Esophagus squamous epithelium (tissue), 5 donors: ENCODE measurements around the gene MAMDC4. TPM values are rescaled to one million over a fixed set of nuclear protein-coding genes. Genes with fewer than 3 reads are reported as not detected.
"Not testable (repeated sequence)": the region's sequence is repeated elsewhere in the genome, so short reads cannot be mapped to it uniquely, and the experiment has no call there.

Experiments used
- DNase-seq: peaks from one replicate; lab custom pipeline; 2025; lab: John Stamatoyannopoulos, UW
- H3K27ac ChIP-seq, 4 donors: fragments of 200-600 bp; sonication (generic); one replicate each; pipeline ENCODE4 v1.5.1; 2016 to 2019; ENCODE audit warnings: mild to moderate bottlenecking in 1 of 4
- H3K27me3 ChIP-seq, 4 donors: fragments of 200-600 bp; sonication (generic); 1 replicate in 3 of 4; 2 replicates in 1 of 4; pipeline versions ENCODE4 v1.5.1 to v1.6.0; 2017 to 2021; ENCODE audit warnings: antibody characterized with exemption in 1 of 4
- H3K36me3 ChIP-seq, 3 donors: fragments of 200-600 bp; sonication (generic); one replicate each; pipeline ENCODE4 v1.5.1; 2016 to 2019
- H3K4me1 ChIP-seq, 3 donors: fragments of 200-600 bp; sonication (generic); one replicate each; pipeline ENCODE4 v1.5.1; 2017 to 2019
- H3K4me3 ChIP-seq, 4 donors: fragments of 200-600 bp; sonication (generic); 1 replicate in 3 of 4; 2 replicates in 1 of 4; pipeline ENCODE4 v1.5.1; 2016 to 2019; ENCODE audit warnings: mild to moderate bottlenecking in 2 of 4, moderate library complexity in 1 of 4
- H3K9me3 ChIP-seq, 3 donors: fragments of 200-600 bp; sonication (generic); one replicate each; pipeline ENCODE4 v1.5.1; 2016 to 2019
- CTCF ChIP-seq, 6 experiments: fragments of 450-650 bp in 4 of 6; fragments of 200-600 bp in 2 of 6; sonication (generic) in 2 of 6; IDR thresholded peaks; one replicate each; pipeline ENCODE4 v1.5.1; 2016 to 2019; ENCODE audit warnings: antibody characterized with exemption in 6 of 6, mild to moderate bottlenecking in 4 of 6, moderate library complexity in 4 of 6
- POLR2A ChIP-seq, 4 donors: fragments of 450-650 bp; IDR thresholded peaks; one replicate each; pipeline ENCODE4 v1.6.1; 2017; ENCODE audit warnings: antibody characterized with exemption in 4 of 4, mild to moderate bottlenecking in 4 of 4, moderate library complexity in 3 of 4
- WGBS, 2 donors: methylation state at CpG; one replicate each; pipeline ENCODE4 v1.1.5; 2018; 5-methylcytosine and 5-hydroxymethylcytosine counted together
- intact Hi-C: fragments of 100-400 bp; cut with DNase I; formaldehyde crosslinking; loops from one replicate; pipeline ENCODE4 v1.15.0; 2022
- total RNA-seq, 4 donors: library from RNA; depleted of rRNA; stranded (reverse); fragments of >200 nt; gene quantifications; one replicate each; pipeline ENCODE4 v1.1.0, GENCODE V29; 2016
- donor health status: DM: yes; HTN: yes; CAD: no.

Gene MAMDC4
- total RNA-seq, 4 donors from 2014 or later = 1.8 to 2.9 (median 2.7) TPM

GRCh38 chr9:136837146-136837855, 14.8 kb upstream of the MAMDC4 start:
- peaks cover 12 to 22% (median 14%) of the 10 kb centered on the region in 3 donors for H3K4me1 ChIP-seq
- H3K36me3 ChIP-seq = peaks cover 4 to 86% (median 15%) of the 10 kb centered on the region in 3 donors
- H3K27ac ChIP-seq = no peak overlapping the region
- H3K27me3 ChIP-seq = no peaks in the 10 kb centered on the region
- H3K9me3 ChIP-seq = no peaks in the 10 kb centered on the region
- no peak for TF ChIP-seq CTCF (IDR thresholded peaks at IDR 0.05)
- TF ChIP-seq POLR2A (IDR thresholded peaks at IDR 0.05) = no peak
- 83 to 92% methylated on average over 1 to 10 of the region's 27 CpGs for WGBS, 2 donors
- H3K4me3 ChIP-seq = no peak overlapping the region
- DNase-seq = no peak
- intact Hi-C loops = no loop called here

- intact Hi-C loops, H3K27me3 ChIP-seq, H3K27ac ChIP-seq, DNase-seq, H3K4me3 ChIP-seq, H3K9me3 ChIP-seq: not testable (repeated sequence)
- H3K4me1 ChIP-seq = peaks cover 18 to 28% (median 20%) of the 10 kb centered on the region in 3 donors
- 60% methylated on average over 1 of the region's 15 CpGs; no CpG with 5 or more reads in 1 of the 2 donors for WGBS, 2 donors
- peaks cover 4 to 80% (median 9%) of the 10 kb centered on the region in 3 donors for H3K36me3 ChIP-seq
These were observed 14.3 kb upstream of the MAMDC4 start for GRCh38 chr9:136837856-136838277.

GRCh38 chr9:136838314-136839228, 13.6 kb upstream of the MAMDC4 start:
- DNase-seq = no peak
- no peak for TF ChIP-seq CTCF (IDR thresholded peaks at IDR 0.05)
- no peak for TF ChIP-seq POLR2A (IDR thresholded peaks at IDR 0.05)
- intact Hi-C loops = no loop called here
- Histone ChIP-seq H3K4me1 (peaks cover 25 to 35% (median 27%) of the 10 kb centered on the region in 3 donors), H3K36me3 (peaks cover 4 to 73% (median 9%) of the 10 kb centered on the region in 3 donors), H3K9me3 (no peaks in the 10 kb centered on the region), H3K4me3 (no peak overlapping the region), H3K27ac (no peak overlapping the region), H3K27me3 (peaks cover 0 to 7% (median 3%) of the 10 kb centered on the region in 4 donors)
- WGBS, 2 donors = 79% methylated on average over 16 of the region's 29 CpGs; no CpG with 5 or more reads in 1 of the 2 donors

- TF ChIP-seq POLR2A (IDR thresholded peaks at IDR 0.05) = no peak
- TF ChIP-seq CTCF (IDR thresholded peaks at IDR 0.05) = no peak
- intact Hi-C loops = no loop called here
These were observed 12.7 kb upstream of the MAMDC4 start for GRCh38 chr9:136839229-136840139.

More at GRCh38 chr9:136839229-136840139, 12.7 kb upstream of the MAMDC4 start:
- DNase-seq = no peak
- H3K36me3 ChIP-seq = peaks cover 4 to 64% (median 9%) of the 10 kb centered on the region in 3 donors
- no peak overlapping the region for H3K4me3 ChIP-seq
- no peak overlapping the region for H3K27ac ChIP-seq
- 63% methylated on average over 7 of the region's 36 CpGs for WGBS, 2 donors
- peaks cover 0 to 16% (median 7%) of the 10 kb centered on the region in 4 donors for H3K27me3 ChIP-seq
- H3K4me1 ChIP-seq = peaks cover 33 to 44% (median 36%) of the 10 kb centered on the region in 3 donors
- H3K9me3 ChIP-seq = no peaks in the 10 kb centered on the region
